ENCODE results near the gene ZDHHC7. TPM values are rescaled to one million over a fixed set of nuclear protein-coding genes. Genes with fewer than 3 reads are reported as not detected.

ZDHHC7 gene
- total and polyA plus RNA-seq, 2 of the 8 experiments (the other 6 are each of a cell fraction or from before 2014, with no cell fraction given): 40.5 to 56.3 TPM

GRCh38 chr16:84940670-84941551 is 70.4 kb downstream of the ZDHHC7 start (continued):
- TF ChIP-seq, protein P1, sequence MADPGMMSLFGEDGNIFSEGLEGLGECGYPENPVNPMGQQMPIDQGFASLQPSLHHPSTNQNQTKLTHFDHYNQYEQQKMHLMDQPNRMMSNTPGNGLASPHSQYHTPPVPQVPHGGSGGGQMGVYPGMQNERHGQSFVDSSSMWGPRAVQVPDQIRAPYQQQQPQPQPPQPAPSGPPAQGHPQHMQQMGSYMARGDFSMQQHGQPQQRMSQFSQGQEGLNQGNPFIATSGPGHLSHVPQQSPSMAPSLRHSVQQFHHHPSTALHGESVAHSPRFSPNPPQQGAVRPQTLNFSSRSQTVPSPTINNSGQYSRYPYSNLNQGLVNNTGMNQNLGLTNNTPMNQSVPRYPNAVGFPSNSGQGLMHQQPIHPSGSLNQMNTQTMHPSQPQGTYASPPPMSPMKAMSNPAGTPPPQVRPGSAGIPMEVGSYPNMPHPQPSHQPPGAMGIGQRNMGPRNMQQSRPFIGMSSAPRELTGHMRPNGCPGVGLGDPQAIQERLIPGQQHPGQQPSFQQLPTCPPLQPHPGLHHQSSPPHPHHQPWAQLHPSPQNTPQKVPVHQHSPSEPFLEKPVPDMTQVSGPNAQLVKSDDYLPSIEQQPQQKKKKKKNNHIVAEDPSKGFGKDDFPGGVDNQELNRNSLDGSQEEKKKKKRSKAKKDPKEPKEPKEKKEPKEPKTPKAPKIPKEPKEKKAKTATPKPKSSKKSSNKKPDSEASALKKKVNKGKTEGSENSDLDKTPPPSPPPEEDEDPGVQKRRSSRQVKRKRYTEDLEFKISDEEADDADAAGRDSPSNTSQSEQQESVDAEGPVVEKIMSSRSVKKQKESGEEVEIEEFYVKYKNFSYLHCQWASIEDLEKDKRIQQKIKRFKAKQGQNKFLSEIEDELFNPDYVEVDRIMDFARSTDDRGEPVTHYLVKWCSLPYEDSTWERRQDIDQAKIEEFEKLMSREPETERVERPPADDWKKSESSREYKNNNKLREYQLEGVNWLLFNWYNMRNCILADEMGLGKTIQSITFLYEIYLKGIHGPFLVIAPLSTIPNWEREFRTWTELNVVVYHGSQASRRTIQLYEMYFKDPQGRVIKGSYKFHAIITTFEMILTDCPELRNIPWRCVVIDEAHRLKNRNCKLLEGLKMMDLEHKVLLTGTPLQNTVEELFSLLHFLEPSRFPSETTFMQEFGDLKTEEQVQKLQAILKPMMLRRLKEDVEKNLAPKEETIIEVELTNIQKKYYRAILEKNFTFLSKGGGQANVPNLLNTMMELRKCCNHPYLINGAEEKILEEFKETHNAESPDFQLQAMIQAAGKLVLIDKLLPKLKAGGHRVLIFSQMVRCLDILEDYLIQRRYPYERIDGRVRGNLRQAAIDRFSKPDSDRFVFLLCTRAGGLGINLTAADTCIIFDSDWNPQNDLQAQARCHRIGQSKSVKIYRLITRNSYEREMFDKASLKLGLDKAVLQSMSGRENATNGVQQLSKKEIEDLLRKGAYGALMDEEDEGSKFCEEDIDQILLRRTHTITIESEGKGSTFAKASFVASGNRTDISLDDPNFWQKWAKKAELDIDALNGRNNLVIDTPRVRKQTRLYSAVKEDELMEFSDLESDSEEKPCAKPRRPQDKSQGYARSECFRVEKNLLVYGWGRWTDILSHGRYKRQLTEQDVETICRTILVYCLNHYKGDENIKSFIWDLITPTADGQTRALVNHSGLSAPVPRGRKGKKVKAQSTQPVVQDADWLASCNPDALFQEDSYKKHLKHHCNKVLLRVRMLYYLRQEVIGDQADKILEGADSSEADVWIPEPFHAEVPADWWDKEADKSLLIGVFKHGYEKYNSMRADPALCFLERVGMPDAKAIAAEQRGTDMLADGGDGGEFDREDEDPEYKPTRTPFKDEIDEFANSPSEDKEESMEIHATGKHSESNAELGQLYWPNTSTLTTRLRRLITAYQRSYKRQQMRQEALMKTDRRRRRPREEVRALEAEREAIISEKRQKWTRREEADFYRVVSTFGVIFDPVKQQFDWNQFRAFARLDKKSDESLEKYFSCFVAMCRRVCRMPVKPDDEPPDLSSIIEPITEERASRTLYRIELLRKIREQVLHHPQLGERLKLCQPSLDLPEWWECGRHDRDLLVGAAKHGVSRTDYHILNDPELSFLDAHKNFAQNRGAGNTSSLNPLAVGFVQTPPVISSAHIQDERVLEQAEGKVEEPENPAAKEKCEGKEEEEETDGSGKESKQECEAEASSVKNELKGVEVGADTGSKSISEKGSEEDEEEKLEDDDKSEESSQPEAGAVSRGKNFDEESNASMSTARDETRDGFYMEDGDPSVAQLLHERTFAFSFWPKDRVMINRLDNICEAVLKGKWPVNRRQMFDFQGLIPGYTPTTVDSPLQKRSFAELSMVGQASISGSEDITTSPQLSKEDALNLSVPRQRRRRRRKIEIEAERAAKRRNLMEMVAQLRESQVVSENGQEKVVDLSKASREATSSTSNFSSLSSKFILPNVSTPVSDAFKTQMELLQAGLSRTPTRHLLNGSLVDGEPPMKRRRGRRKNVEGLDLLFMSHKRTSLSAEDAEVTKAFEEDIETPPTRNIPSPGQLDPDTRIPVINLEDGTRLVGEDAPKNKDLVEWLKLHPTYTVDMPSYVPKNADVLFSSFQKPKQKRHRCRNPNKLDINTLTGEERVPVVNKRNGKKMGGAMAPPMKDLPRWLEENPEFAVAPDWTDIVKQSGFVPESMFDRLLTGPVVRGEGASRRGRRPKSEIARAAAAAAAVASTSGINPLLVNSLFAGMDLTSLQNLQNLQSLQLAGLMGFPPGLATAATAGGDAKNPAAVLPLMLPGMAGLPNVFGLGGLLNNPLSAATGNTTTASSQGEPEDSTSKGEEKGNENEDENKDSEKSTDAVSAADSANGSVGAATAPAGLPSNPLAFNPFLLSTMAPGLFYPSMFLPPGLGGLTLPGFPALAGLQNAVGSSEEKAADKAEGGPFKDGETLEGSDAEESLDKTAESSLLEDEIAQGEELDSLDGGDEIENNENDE (IDR thresholded peaks at IDR 0.05; ENCODE audit: insufficient replicate concordance, low read length): no peak

Measured in H1 (cell line).